GM10266 (cell line): Measurements from ENCODE around the gene COLEC11.
"Not testable (repeated sequence)": the region's sequence is repeated elsewhere in the genome, so short reads cannot be mapped to it uniquely, and the experiment has no call there.

Experiments
- DNase-seq: peaks from one replicate; pipeline ENCODE4 v3.0.0; 2012; ENCODE audit errors: extremely low spot score
- CTCF ChIP-seq: IDR thresholded peaks from 2 replicates; pipeline ENCODE4 v1.5.1; 2012; ENCODE audit warnings: mild to moderate bottlenecking, low read depth; ENCODE audit not compliant: control insufficient read depth, insufficient read depth; ENCODE audit errors: missing control alignments

COLEC11 gene

GRCh38 chr2:3563521-3563976, 31.4 kb upstream of the COLEC11 start:
- DNase-seq = peak; percentile 70
- no peak for TF ChIP-seq CTCF

- no peak for TF ChIP-seq CTCF
- no peak for DNase-seq
These were observed 29.8 kb upstream of the COLEC11 start for GRCh38 chr2:3565117-3565516.

DNA sequence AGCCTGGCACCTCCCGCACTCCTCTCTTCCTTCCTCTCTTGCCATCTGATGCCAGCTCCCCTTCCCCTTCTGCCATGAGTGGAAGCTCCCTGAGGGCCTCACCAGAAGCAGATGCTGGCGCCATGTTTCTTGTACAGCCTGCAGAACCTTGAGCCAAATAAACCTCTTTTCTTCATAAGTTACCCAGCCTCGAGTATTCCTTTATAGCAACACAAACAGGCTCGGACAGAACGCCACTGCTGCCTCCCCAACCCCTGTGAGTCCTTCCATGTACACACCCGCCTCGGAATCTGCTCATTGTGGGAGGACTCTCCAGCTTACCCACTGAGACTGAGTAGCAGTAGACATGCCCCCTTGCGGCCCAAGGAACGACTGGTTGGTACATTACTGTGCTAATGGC, 28.1 kb upstream of the COLEC11 start:
- TF ChIP-seq CTCF = no peak
- no peak for DNase-seq

DNA sequence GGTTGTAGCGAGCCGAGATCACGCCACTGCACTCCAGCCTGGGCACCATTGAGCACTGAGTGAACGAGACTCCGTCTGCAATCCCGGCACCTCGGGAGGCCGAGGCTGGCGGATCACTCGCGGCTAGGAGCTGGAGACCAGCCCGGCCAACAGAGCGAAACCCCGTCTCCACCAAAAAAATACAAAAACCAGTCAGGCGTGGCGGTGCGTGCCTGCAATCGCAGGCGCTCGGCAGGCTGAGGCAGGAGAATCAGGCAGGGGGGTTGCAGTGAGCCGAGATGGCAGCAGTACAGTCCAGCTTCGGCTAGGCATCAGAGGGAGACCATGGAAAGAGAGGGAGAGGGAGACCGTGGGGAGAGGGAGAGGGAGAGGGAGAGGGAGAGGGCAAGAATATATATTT, 25.3 kb upstream of the COLEC11 start:
- not testable (repeated sequence) for DNase-seq

- TF ChIP-seq CTCF = no peak
- no peak for DNase-seq
These were observed 23.6 kb upstream of the COLEC11 start for GRCh38 chr2:3571284-3571683.

- no peak for DNase-seq
- no peak for TF ChIP-seq CTCF
These were observed 22.3 kb upstream of the COLEC11 start for GRCh38 chr2:3572620-3573019.

- TF ChIP-seq CTCF = no peak
- no peak for DNase-seq
These were observed 20.8 kb upstream of the COLEC11 start for GRCh38 chr2:3574155-3574554.

DNA sequence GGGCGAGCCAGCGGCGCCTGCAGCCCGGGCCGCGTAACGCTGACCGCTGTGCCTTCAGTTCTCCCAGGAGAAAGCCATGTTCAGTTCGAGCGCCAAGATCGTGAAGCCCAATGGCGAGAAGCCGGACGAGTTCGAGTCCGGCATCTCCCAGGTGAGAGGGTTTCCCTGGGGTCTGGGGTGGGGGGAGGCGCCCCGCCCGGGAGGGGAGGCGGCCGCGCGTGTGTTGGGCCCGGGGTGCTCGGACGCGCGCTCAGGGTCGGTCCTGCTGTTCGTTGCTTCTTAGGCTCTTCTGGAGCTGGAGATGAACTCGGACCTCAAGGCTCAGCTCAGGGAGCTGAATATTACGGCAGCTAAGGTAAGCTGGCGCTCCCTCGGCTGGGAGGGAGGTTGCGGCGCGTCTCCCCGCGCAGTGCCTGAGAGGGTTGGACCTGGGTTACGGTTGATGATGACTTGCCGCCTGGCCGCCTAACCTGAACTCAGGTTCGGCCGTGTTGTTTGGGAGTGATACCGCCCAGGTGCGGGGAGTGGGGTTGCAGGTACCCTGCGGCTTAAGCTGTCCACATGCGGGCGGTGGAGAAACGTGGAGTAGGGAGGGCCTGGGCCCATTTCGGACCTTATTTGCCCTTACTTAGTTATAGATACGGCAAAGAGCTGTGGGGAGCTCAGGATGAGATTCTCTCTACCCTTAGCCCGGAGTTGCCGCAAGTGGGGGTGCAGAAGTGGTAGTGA, 19.2 kb upstream of the COLEC11 start:
- DNase-seq = no peak

DNA sequence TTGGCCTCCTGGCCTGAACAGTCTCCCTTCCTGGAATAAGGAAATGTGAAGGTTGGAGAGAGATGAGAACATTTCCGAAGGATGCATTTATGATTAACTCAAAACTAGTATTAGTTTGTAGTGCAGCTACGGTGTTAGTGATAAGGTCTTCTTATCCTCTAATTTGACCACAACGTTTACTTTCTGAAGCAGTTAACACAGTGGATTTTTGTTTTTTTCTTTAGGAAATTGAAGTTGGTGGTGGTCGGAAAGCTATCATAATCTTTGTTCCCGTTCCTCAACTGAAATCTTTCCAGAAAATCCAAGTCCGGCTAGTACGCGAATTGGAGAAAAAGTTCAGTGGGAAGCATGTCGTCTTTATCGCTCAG, 18.7 kb upstream of the COLEC11 start:
- not testable (repeated sequence) for DNase-seq

More for the DNA sequence above, 19.2 kb upstream of the COLEC11 start:
- no peak for TF ChIP-seq CTCF
